H4 (cell line): ENCODE data around the gene APCDD1L. TPM values are rescaled to one million over a fixed set of nuclear protein-coding genes. Genes with fewer than 3 reads are reported as not detected.
"Not testable (repeated sequence)": the region's sequence is repeated elsewhere in the genome, so short reads cannot be mapped to it uniquely, and the experiment has no call there.

Experiments used
- DNase-seq: peaks from one replicate; pipeline ENCODE4 v3.0.0-alpha.2; 2015; ENCODE audit warnings: low spot score
- total RNA-seq: library from RNA; depleted of rRNA; stranded (reverse); fragments of >200 nt; shearing (Covaris generic); gene quantifications from 2 replicates; pipeline ENCODE4 v1.2.3, GENCODE V29; 2014; rRNA removed

Gene APCDD1L
- total RNA-seq, 1 experiment from 2014 or later = 1.7 TPM

- no peak for DNase-seq
These were observed 96.0 kb downstream of the APCDD1L start for GRCh38 chr20:58418949-58419748.

GRCh38 chr20:58417438-58417837, 97.8 kb downstream of the APCDD1L start:
- no peak for DNase-seq

- no peak for DNase-seq
These were observed 98.4 kb downstream of the APCDD1L start for GRCh38 chr20:58416835-58417234.

- no peak for DNase-seq
These were observed 99.1 kb downstream of the APCDD1L start for GRCh38 chr20:58416057-58416456.

- DNase-seq = not testable (repeated sequence)
These were observed 100.4 kb downstream of the APCDD1L start for GRCh38 chr20:58414786-58415185.

GRCh38 chr20:58414216-58414615, 101.0 kb downstream of the APCDD1L start:
- DNase-seq = not testable (repeated sequence)

Other genes starting within 250 kb of the APCDD1L start
- gene RAB22A, start 205.7 kb downstream of the APCDD1L start, total RNA-seq = 7.3 and 11.5 TPM in 2 replicates
- 9.1 and 12.3 TPM in 2 replicates for gene VAPB, start 126.2 kb downstream of the APCDD1L start, total RNA-seq
- gene STX16, start 135.9 kb upstream of the APCDD1L start, total RNA-seq = 6.1 and 8.8 TPM in 2 replicates
- gene NPEPL1, start 177.4 kb upstream of the APCDD1L start, total RNA-seq = 0.95 and 1.1 TPM in 2 replicates